Keratinocyte (primary cell): Measurements from ENCODE around the gene TRPT1. TPM values are rescaled to one million over a fixed set of nuclear protein-coding genes. Genes with fewer than 3 reads are reported as not detected.

ENCODE experiments used
- DNase-seq: peaks from one replicate; pipeline ENCODE4 v3.0.0-alpha.2; 2011; ENCODE audit warnings: low read depth, missing footprints, low spot score
- FAIRE-seq: peaks from 2 replicates; lab custom pipeline; 2011; peaks lifted over from hg19 to GRCh38; lab: Jason Lieb, UNC
- H2AFZ ChIP-seq: 2 replicates; pipeline ENCODE4 v1.6.0; 2012; ENCODE audit warnings: low read length, control low read depth, inconsistent platforms; ENCODE audit not compliant: control insufficient read depth
- H3K27ac ChIP-seq: 2 replicates; pipeline ENCODE4 v1.5.1; 2011; ENCODE audit warnings: low read length; ENCODE audit not compliant: control insufficient read depth, insufficient read depth
- H3K27me3 ChIP-seq: 3 replicates; pipeline ENCODE4 v1.6.0; 2011; ENCODE audit warnings: low read length; ENCODE audit not compliant: control insufficient read depth, insufficient read depth; ENCODE audit errors: extremely low read depth
- H3K36me3 ChIP-seq, 2 experiments: 2 replicates in 1 of 2; 3 replicates in 1 of 2; pipeline ENCODE4 v1.5.1; 2011; ENCODE audit warnings: low read length in 2 of 2, mild to moderate bottlenecking in 1 of 2; ENCODE audit not compliant: control insufficient read depth in 2 of 2, insufficient read depth in 2 of 2; ENCODE audit errors: extremely low read depth in 1 of 2
- H3K4me1 ChIP-seq: 3 replicates; pipeline ENCODE4 v1.5.1; 2011; ENCODE audit warnings: low read length; ENCODE audit not compliant: control insufficient read depth, insufficient read depth; ENCODE audit errors: extremely low read depth
- H3K4me2 ChIP-seq: 3 replicates; pipeline ENCODE4 v1.6.0; 2011; ENCODE audit warnings: low read depth, low read length; ENCODE audit not compliant: control insufficient read depth, insufficient read depth; ENCODE audit errors: extremely low read depth
- H3K4me3 ChIP-seq, 3 experiments: fragments of 200-600 bp in 1 of 3; sonication (generic) in 1 of 3; 2 replicates in 2 of 3; 3 replicates in 1 of 3; pipeline ENCODE4 v1.5.1; 2011 to 2016; ENCODE audit warnings: low read length in 3 of 3, mild to moderate bottlenecking in 3 of 3, control low read depth in 2 of 3, inconsistent platforms in 1 of 3, low read depth in 1 of 3, mixed read lengths in 1 of 3, mixed run types in 1 of 3, moderate library complexity in 1 of 3; ENCODE audit not compliant: control insufficient read depth in 2 of 3, insufficient read depth in 2 of 3; ENCODE audit errors: extremely low read depth in 1 of 3
- H3K79me2 ChIP-seq: 2 replicates; pipeline ENCODE4 v1.6.0; 2012; ENCODE audit warnings: low read length; ENCODE audit not compliant: control insufficient read depth, insufficient read depth
- H3K9ac ChIP-seq: 3 replicates; pipeline ENCODE4 v1.6.0; 2011; ENCODE audit warnings: low read length; ENCODE audit not compliant: control insufficient read depth, insufficient read depth; ENCODE audit errors: extremely low read depth
- H3K9me1 ChIP-seq: 3 replicates; pipeline ENCODE4 v1.6.0; 2011; ENCODE audit warnings: low read length; ENCODE audit not compliant: control insufficient read depth, insufficient read depth; ENCODE audit errors: extremely low read depth
- H3K9me3 ChIP-seq: 2 replicates; pipeline ENCODE4 v1.5.1; 2012; ENCODE audit warnings: low read depth, low read length; ENCODE audit not compliant: control insufficient read depth
- H4K20me1 ChIP-seq: 3 replicates; pipeline ENCODE4 v1.6.0; 2011; ENCODE audit warnings: low read length; ENCODE audit not compliant: control insufficient read depth, insufficient read depth; ENCODE audit errors: extremely low read depth
- CTCF ChIP-seq, 3 experiments: IDR thresholded peaks in 1 of 3; conservative IDR thresholded peaks in 1 of 3; optimal IDR thresholded peaks in 1 of 3; 2 replicates in 2 of 3; 3 replicates in 1 of 3; pipeline versions ENCODE3 to v1.5.1; 2011; ENCODE audit warnings: low read length in 3 of 3, mild to moderate bottlenecking in 3 of 3, moderate library complexity in 2 of 3, control low read depth in 1 of 3, inconsistent platforms in 1 of 3; ENCODE audit not compliant: insufficient read depth in 2 of 3; ENCODE audit errors: extremely low read depth in 1 of 3
- EZH2 ChIP-seq: IDR thresholded peaks from one replicate; pipeline ENCODE4 v1.6.1; 2012; ENCODE audit warnings: inconsistent platforms, mild to moderate bottlenecking, low read length, moderate library complexity
- dilution Hi-C: fragments of 300-500 bp; cut with MboI; formaldehyde crosslinking; loops from one replicate; pipeline ENCODE4 v1.7.0; 2020; ENCODE audit warnings: low sequenced_read_pairs; ENCODE audit not compliant: extremely low pct_ligation_motif_present
- polyA plus RNA-seq, 5 experiments: library from polyadenylated mRNA; depleted of rRNA in 3 of 5; stranded (reverse) in 3 of 5; stranded (forward) in 1 of 5; unstranded in 1 of 5; fragments of >200 nt; gene quantifications; 1 replicate in 1 of 5; 2 replicates in 3 of 5; 3 replicates in 1 of 5; pipeline versions ENCODE4 v1.2.1 to v1.2.3, GENCODE V29; 2011 to 2012; ENCODE audit warnings: missing spikeins in 2 of 5, low read depth in 1 of 5, low replicate concordance in 1 of 5

The TRPT1 gene
- polyA plus RNA-seq, 1 donor (not counting 4 experiments of a cell fraction or from before 2014, with no cell fraction given): 15.5 TPM

- no peaks in the 10 kb centered on the region for H3K9me3 ChIP-seq
- no peaks in the 10 kb centered on the region for H3K27me3 ChIP-seq
- H3K36me3 ChIP-seq: peaks cover 35 to 55% of the 10 kb centered on the region in 2 experiments
- no peak overlapping the region for H3K4me3 ChIP-seq
- no peak overlapping the region for H3K9ac ChIP-seq
- no peaks in the 10 kb centered on the region for H3K9me1 ChIP-seq
- no peak overlapping the region for H2AFZ ChIP-seq
- no peaks in the 10 kb centered on the region for H3K79me2 ChIP-seq
- H3K4me2 ChIP-seq: no peak overlapping the region
- TF ChIP-seq CTCF (optimal IDR thresholded peaks at IDR 0.05 in 1 of 3, IDR thresholded peaks at IDR 0.05 in 1 of 3, conservative IDR thresholded peaks at IDR 0.05 in 1 of 3; ENCODE audit: extremely low read depth in 1 of 3, insufficient read depth in 2 of 3, low read length in 3 of 3) (no peak), EZH2 (no peak)
- dilution Hi-C loops: no loop called here
- no peak for DNase-seq
- peaks cover 17% of the 10 kb centered on the region for H4K20me1 ChIP-seq
- H3K27ac ChIP-seq: no peak overlapping the region
- no peak for FAIRE-seq
- no peaks in the 10 kb centered on the region for H3K4me1 ChIP-seq
Measured at GRCh38 chr11:64203421-64204079, 22.4 kb downstream of the TRPT1 start.

- H3K4me1 ChIP-seq: no peaks in the 10 kb centered on the region
- H3K36me3 ChIP-seq: peaks cover 38 to 60% of the 10 kb centered on the region in 2 experiments
- no peak overlapping the region for H3K4me3 ChIP-seq
- no peaks in the 10 kb centered on the region for H3K27me3 ChIP-seq
- no peaks in the 10 kb centered on the region for H3K9me1 ChIP-seq
- no peaks in the 10 kb centered on the region for H3K79me2 ChIP-seq
- no peak for TF ChIP-seq EZH2
- TF ChIP-seq CTCF (optimal IDR thresholded peaks at IDR 0.05 in 1 of 3, IDR thresholded peaks at IDR 0.05 in 1 of 3, conservative IDR thresholded peaks at IDR 0.05 in 1 of 3; ENCODE audit: extremely low read depth in 1 of 3, insufficient read depth in 2 of 3, low read length in 3 of 3): no peak
- no peak overlapping the region for H2AFZ ChIP-seq
- no peak overlapping the region for H3K27ac ChIP-seq
- H3K9me3 ChIP-seq: no peaks in the 10 kb centered on the region
- no peak overlapping the region for H3K4me2 ChIP-seq
- peaks cover 17% of the 10 kb centered on the region for H4K20me1 ChIP-seq
- dilution Hi-C loops: no loop called here
- DNase-seq: no peak
- H3K9ac ChIP-seq: no peak overlapping the region
- FAIRE-seq: no peak
Measured at GRCh38 chr11:64202992-64203391, 23.0 kb downstream of the TRPT1 start.
